GM18507 (cell line): ENCODE data around the gene GDPD5.

Experiments used
- DNase-seq: peaks from one replicate; pipeline ENCODE4 v3.0.0; 2011; ENCODE audit warnings: low read depth; ENCODE audit not compliant: insufficient read length; ENCODE audit errors: extremely low spot score
- FAIRE-seq: peaks from 2 replicates; lab custom pipeline; 2011; peaks lifted over from hg19 to GRCh38; lab: Jason Lieb, UNC

GDPD5 gene

DNA sequence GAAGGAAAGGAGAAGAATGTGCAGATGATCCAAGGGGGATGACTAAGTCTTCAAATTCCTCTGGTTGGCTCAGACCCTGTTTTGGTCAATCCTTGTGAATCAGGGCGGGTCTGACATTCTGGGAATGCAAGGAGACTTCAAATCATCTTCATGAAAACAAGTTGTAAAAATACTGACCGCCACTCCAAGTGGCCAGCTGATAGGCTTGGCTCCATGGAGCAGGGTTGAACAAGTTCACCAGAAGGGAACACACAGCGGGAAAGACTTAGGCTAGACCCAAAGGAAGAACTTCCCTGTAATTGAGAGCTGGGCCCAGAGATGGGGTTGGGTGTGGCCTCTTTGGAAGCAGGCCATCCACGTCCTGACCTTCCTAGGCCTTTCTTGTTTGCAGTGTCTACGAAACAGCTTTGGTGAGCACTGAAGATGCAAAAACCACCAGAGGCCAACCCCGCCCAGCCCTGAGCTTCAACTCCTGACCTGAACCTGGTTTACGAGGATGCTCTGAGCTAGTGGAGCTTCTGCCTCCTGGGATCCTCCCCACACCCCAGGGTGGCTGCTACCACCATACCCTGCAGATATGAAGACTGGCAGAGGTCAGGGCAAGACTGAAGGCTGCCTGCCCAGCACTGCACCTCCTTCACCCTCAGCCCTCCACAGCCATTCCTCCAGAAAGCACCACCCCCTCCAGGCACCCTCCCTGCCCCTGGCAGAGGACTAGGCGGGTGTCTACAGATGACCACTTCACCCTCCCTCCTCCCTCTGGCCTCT lies 26.1 kb downstream of the GDPD5 start:
- no peak for FAIRE-seq
- DNase-seq, result no peak

DNA sequence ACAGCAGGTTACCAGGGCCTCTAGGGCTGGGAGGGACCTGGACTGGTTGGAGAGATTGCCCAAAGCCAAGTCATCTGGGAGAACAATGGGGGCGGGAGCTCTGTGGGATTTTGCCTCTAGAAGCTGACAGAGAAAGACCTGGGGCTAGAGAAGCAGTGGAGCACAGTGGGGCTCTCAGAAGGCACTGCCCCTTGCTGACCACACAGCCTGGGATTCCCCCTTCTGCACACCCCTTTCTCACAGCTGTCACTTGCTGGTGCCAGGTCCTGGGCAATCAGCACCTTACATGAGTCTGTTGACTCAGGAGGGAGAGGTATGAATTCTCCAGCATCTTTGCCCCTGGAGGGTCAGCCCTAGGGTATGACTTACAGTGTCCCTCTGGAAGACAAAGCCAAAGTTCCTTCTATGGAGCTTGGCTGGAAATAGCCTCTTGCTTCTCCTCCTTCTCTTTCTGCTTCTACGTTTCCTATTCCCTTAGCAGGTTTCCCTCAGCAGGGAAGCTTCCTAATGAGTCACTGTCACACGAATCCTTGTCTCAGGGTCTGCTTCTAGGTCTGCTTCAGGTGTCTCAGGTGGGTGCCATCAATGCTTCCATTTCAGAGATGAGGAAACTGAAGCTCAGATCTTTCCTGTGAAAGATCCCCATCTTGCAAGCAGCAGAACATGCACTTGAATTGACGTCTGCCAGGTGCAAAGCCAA lies 27.0 kb downstream of the GDPD5 start:
- DNase-seq (no peak), FAIRE-seq (no peak)

DNA sequence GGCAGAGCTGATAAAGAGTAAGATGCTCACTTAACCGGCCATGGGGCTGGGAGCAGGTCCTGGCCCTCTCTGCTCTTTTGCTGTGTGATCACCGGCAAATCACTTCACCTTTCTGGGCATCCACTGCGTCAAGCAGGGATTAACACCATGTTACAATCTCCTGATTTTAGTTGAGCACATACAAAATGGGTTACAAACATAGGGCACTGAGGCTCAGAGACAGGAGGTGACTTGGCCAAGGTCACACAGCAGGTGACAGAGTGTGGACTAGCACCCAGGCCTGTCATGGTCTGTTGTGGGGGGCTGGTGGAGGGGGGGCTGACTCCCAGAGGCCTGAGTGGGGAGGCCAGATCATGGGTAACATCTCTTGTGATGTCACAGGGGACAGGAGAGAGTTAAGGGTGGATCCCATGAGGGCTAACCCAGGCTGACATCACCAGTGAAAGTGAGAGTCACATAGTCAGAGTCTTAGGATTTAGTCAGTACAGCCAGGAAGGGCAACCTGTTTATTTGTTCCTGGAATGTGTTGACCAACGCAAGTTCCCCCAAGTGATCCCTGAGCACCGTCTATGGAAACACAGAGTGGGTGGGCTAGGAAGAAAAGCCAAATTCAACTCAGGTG lies 27.8 kb downstream of the GDPD5 start:
- DNase-seq (no peak), FAIRE-seq (no peak)

DNA sequence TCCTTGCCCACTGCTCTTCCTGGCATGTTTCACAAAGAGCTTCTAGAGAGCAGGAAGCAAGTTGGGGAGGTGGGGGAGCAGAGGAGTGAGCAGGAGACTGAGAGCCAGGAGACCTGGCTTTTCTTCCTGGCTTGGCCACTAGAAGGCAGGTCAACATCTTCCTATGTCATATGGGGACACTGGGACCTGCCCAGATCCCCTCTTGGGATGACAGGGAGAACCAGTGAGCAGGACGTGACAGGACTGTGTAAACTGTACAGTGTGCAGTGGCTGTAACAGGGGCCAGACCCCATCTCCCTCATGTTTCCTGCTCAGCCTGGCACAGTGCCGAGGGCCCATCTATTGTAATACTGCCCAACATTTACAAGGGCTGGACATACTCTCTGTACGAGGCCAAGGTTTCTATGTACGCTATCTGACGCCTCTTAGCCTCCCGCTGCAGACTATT lies 29.4 kb downstream of the GDPD5 start:
- DNase-seq, result no peak
- FAIRE-seq, result no peak

DNA sequence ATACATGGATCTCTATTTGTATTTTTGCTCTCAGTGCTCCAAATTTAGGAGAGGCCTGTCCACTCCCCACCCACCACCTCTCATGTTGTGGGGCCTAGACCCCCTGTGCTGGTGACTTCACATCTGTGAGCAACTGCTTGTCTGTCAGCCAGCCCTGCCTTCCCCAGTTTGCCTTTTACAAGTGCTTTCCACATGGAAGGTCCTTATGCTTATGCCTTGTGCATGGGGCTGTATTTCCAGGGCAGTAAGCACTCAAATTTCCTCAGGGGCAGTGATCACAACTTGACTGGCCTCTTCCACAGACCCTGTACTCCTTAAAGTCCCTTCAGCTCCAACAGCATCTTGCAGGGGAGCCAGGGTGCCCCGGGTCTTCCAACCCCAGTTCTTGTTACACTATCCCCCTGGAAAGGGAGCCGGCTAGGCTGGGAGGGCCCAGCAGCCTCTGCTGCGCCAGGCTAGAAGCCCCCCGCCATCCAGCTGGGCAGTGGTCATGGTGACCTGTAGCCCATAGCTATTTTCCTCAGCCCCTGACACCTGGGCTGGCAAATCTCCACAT lies 29.9 kb downstream of the GDPD5 start:
- no peak for FAIRE-seq
- no peak for DNase-seq

DNA sequence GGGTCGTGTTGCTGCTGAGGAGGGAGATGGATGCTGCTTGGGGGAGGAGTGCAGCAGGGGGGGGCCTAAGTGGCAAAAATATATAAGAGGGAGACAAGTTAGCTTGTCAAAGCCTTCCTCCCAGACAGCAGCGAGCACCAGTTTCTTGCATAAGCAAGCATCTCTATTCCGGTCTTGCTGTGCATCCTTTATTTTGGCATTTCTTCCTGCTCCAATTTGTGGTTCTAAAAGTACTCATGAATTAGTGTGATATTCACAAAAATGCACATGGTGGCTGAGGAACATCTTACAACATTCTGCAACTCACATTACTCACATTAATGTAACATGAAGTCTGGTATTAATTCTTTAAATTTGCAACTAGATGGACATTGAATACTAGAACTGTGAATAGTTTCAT lies 32.1 kb downstream of the GDPD5 start:
- DNase-seq (no peak), FAIRE-seq (no peak)

DNA sequence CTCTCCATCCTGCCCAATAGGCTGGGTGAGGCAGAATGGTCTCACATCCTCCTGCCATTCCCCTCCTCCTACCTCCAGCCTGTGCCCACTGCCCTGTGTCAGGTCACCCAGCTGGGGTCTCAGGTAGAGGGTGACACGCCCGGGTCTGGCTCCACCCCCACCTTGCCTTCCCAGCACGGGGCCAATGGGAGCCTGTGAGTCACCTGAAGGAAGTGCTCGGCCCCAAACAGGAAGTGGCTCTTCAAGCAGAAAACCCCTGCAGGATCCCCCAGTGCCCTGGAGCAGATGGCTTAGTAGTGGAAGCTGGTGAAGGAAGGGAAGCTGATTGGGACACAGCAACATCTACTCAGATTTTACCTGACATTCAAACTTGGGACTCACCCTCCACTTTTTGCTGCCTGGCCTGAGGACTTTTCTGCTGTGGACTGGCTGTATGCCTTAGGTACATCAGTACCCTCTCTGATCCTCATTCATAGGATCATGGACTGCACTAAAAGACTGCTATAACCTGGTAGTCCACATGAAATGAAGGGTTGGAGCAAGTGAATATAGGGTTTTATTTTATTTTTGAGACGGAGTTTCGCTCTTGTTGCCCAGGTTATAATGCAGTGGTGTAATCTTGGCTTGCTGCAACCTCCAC lies 33.4 kb downstream of the GDPD5 start:
- DNase-seq (peak; percentile 32), FAIRE-seq (no peak)

DNA sequence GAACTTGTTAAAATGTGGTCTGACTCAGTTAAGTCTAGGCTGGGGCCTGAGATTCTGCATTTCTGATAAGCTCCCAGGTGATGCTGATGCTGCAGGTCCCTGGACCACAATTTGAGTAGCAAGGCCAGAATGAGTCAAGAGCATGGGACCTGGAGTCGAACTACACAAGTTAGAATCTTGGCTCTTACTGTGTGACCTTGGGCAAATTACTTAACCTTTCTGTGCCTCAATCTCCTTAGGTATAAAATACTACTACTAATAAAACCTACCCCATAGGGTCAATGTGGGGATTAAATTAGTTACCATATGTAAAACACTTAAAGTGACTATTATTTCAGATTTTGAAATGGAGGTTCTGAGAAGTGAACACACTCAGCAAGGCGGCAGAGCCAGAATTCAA lies 34.3 kb downstream of the GDPD5 start:
- FAIRE-seq, result no peak
- DNase-seq, result no peak

DNA sequence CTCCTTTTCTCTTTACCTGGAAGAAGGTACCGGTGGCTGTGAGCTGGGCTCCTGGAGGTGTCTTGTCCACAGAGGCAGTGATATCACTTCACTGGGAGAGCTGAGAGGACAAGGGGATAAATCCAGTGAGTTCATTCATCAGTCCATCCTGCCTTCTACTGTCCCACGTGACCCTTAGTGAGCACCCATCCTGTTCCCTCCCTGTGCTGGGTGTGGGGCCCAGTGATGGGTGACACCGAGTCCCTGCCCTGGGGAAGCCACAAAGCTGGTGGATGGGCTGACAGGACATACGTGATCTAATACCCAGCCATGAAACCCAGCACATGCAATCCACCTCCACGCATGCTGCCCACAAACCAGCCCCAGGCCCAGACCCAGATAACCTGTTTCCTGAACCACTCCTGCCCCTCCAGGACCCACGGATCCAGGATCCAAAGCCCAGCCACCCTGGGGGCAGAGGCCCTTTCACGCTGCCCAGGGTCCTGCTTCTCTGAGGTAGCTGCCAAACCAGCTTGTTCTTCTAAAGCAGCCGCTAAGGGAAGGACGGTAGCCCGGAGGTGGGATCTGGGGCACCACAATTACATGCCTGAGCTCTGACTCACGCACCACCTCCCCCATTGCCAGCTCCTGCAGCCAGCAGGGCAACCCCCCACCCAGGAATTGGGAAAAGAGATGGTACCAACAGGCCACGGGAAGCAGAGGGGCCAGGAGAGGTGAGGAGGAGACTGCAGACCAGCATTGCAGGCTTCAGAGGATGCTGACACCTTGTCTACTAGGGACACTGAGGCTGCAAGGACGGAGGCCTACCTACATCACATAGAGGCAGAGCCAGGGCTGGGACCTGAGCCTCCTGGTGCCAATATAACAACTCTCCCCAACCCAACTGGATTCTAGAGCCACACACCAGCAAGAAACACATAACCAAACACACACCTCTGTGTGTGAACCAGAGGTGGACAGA lies 35.2 kb downstream of the GDPD5 start:
- no peak for FAIRE-seq
- no peak for DNase-seq

DNA sequence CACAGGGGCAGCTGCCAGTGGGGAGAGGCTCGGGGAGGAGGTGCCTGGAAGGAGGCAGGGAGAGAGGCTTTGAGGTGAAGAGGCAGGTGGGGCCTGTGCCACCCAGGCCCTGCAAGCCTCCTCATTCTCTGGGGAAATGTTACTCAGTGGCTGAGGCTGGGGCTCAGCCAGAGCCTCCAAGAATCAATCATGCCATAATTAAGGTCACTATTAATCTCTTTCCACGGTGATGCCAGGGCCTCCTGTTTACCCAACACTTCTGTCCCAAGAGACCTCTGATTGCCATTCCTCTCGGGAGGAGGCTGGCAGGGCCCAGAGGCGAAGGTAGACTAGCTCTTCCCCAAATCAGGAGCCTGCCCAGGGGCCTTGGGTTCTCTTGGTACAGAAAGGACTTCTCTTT lies 38.4 kb downstream of the GDPD5 start:
- DNase-seq (no peak), FAIRE-seq (no peak)

DNA sequence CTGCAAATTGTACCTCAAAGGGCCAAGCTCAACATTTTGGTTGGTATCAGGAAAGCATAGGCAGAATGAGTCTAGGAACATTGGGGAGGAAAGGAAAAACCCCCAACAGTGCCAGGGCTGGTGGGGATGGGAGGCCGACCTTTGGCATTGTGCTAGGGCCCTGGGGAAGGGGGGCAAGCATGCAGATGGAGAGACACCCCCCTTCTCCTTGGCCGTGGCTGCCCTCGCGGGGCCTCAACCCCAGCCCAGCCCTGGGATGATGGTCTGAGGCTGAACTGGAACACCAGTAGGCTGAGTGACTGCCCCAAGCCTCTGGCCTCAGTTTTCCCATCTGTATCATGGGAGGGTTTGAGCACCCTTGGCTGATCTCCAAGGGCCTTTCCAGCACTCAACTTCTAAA lies 40.0 kb downstream of the GDPD5 start:
- DNase-seq (no peak), FAIRE-seq (no peak)

DNA sequence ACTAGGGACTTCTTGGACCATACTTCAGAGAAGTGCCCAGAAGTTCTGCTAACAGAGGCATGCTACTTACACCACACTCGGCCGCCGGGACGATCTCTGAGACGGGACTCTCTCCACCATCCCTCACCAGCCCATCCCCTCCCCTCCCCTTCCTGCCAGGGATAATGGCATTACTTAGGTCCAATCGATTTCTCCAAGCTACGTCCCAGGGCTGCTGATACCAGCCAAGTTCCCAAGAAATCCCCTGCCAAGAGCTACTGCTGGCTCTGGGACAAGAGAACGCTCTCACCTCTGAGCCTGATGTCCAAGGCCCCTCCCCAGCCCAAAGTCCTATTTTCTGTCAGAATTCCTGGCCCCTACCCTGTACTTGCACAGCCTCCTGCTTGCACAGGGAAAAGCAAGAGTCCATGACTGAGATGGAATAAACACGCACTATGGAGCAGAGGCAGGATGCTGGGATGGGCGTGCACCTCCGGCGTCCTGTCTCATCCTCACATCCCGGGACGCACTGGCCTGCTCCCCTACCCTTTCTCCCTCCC lies 42.7 kb downstream of the GDPD5 start:
- no peak for DNase-seq
- FAIRE-seq, result no peak

DNA sequence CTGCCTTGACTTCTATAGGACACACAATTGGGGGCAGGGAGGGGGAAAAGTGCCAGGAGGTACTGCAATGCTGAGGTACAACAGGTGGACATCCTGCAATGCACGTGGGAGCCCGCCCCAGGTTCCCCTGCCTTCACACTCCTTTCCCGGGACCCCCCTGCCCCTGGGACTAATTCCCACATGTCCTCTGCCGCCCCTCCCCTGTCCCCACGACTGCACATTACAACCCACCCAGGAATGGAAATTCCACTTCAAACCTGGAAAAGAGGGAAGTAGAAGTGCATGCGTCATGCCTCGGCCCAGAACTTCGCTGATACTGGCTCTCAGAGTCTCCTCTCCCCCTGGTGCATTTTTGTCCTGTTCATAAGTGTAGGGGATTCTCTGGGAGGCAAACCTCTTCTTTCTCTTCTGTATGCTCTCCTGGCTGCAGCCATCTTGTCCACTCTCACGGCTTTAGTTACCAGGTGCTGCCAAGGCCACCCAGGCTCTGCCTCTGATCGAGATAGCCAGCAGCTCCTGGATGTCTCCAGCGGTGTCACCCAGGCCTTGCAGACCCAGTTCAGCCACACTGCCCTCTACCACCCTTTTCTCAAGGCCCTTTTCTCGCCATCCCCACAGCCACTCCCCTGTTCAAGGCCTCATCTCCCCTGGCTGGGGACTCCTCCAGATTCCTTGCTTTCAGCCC lies 43.7 kb downstream of the GDPD5 start:
- DNase-seq (no peak), FAIRE-seq (no peak)

DNA sequence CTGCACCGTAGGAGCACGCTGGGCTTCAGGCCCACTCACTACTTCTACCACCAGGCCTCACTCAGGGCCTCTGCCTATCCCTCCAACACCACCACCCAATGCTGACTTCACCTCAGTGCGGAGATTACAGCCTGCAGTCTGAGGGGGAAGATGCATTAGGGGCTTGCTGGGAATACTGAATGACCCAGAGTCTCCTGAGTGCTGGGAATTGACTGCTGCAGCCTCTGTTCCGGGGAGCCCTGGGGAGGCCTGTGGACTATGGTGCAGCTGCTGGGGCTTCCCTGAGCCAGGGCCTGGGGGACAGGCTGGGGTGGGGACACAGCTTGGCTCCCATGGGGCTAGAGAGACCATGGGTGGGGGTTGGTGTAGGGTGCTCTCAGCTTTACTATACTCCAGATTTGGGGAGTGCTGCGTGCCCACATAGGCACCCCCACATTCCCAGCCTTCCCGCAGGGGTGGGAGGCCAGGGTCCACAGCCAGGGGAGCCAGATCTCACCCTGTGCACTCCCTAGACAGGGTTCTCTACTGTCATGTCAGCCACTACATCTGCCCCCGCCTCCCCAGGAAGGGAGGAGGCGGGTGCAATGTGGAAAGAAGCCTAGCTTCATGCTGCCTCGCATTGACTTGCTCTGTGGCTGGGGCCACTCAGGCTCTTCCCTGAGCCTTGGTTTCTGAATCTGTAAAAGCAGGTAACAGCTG lies 44.4 kb downstream of the GDPD5 start:
- DNase-seq (no peak), FAIRE-seq (no peak)

DNA sequence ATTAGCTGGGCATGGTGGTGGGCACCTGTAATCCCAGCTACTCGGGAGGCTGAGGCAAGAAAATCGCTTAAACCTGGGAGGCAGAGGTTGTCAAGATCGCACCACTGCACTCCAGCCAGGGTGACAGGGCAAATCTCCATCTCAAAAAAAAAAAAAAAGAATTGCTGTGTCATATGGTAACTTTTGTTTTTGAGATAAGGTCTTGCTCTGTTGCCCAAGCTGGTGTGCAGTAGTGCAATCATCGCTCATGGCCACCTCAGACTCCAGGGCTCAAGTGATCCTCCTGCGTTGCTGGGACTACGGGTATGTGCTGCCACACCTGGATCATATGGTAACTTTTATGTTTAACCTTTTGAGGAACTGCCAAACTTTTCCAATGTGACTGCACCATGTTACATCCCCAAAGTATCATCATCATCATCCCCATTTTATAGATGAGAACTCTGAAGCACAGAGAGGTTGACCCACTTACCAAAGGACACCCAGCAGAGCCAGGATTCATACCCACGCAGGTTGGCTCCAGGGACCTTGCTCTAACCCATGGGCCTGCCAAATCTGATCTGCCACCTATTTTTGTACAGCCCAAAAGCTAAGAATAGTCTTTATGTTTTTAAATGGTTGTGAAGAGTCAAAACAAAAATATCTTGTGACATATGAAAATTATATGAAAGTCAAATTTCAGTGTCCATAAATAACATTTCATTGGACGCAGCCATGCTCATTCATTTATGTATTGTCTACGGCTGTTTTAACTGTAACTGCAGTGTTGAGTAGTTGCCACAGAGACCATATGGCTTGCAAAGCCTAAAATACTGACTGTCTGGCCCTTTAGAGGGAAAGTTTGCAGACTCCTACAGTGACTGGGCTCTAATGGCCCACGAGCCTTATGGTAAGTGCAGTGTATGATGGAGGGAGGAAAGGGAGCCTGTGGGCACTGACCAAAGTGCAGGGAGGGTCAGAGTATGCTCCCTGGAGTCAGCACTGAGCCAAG lies 45.3 kb downstream of the GDPD5 start:
- DNase-seq, result no peak
- no peak for FAIRE-seq

DNA sequence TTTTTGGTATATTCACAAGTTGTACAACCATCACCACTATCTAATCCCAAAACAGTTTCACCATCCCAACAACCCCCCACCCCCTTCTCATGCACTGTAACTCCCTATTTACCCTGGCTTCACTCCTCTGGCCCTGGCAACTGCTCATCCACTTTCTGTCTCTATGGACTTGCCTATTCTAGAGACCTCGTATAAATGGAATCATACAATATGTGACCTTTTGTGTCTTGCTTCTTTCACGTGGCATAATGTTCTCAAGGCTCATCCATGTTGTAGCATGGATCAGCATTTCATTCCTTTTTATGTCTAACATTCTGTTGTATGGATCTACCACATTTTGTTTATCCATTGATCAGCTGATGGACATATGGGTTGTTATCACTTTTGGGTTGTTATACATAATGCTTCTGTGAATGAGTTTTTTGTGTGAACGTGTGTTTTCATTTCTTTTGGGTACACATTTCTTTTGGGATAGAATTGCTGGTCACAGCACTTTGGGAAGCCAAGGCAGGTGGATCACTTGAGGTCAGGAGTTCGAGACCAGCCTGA lies 46.1 kb downstream of the GDPD5 start:
- FAIRE-seq (no peak), DNase-seq (no peak)
